RWPE1 (cell line): ENCODE results near the gene DCAF15.

Source experiments
- CTCF ChIA-PET: fragments of 350-600 bp; sonication (Branson Sonifier 250); formaldehyde crosslinking; extraction: SDS; loops from one replicate; lab custom pipeline; 2021; lab: Yijun Ruan, JAX
- POLR2A ChIA-PET: fragments of 400-600 bp; formaldehyde crosslinking; extraction: SDS; loops from one replicate; lab custom pipeline; 2020; ENCODE audit warnings: antibody characterized with exemption; ENCODE audit not compliant: low non-redundant PET; lab: Yijun Ruan, JAX
- DNase-seq: peaks from one replicate; pipeline ENCODE4 v3.0.0; 2012; ENCODE audit warnings: low spot score
- H3K27ac ChIP-seq: fragments of 450-650 bp; 2 replicates; pipeline ENCODE4 v1.5.1; 2017
- TF ChIP-seq, protein P1 (sequence below): fragments of 450-650 bp; conservative IDR thresholded peaks from 2 replicates; pipeline ENCODE4 v1.5.1; 2017; ENCODE audit warnings: low read depth, mild to moderate bottlenecking

DCAF15 gene, protein sequence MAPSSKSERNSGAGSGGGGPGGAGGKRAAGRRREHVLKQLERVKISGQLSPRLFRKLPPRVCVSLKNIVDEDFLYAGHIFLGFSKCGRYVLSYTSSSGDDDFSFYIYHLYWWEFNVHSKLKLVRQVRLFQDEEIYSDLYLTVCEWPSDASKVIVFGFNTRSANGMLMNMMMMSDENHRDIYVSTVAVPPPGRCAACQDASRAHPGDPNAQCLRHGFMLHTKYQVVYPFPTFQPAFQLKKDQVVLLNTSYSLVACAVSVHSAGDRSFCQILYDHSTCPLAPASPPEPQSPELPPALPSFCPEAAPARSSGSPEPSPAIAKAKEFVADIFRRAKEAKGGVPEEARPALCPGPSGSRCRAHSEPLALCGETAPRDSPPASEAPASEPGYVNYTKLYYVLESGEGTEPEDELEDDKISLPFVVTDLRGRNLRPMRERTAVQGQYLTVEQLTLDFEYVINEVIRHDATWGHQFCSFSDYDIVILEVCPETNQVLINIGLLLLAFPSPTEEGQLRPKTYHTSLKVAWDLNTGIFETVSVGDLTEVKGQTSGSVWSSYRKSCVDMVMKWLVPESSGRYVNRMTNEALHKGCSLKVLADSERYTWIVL

DNA sequence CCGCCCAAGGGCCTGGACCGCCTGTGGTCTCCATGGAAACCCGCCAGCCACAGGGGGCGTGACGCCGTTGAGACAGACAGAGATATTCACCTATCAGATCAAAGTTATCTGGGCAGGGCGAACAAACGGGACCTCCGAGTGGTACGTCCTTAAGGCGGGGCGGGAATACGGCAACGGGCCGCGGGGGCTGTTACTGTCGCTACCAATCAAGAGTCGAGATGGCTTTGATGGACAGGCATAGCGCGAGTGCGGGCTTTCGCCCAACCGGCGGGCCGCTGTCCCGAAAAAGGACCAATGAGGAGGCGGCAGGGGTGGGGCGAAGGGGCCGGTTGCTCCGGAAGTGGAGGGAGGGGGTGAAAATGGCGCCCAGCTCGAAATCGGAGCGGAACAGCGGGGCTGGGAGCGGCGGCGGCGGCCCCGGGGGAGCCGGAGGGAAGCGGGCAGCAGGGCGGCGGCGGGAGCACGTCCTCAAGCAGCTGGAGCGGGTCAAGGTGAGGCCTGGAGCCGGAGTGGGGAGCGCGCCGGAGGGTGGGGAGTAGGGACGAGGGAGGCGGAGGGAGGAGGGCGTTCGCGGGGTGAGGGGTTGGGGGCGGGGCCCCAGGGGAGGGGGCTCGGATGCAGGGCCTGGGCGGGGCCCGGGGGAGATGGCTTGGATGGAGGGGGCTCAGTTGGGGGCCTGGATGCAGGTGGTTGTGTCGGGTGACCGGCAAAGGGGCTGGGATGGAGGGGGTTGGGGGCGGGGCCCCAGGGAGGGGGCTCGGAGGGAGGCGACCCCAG, at the start of gene DCAF15:
DCAF15 (plus strand) TSS at position 356 of the 777 bp plus-strand sequence; CDS start at position 360, 4 bp downstream.
- H3K27ac ChIP-seq, result peak within 1 kb of the TSS; percentile 88
- ChIA-PET CTCF (interaction anchor here (1.0 to 2.0 kb wide), 3 partner anchors 18 to 107 kb away, joined by 4 to 5 read pairs (median 4); no protein-coding TSS in a partner anchor), POLR2A (interaction anchor here (0.6 kb wide), 1 partner anchor 17 kb away, joined by 3 read pairs; no protein-coding TSS in a partner anchor)
- peak; percentile 100 for DNase-seq
- TF ChIP-seq, protein P1, sequence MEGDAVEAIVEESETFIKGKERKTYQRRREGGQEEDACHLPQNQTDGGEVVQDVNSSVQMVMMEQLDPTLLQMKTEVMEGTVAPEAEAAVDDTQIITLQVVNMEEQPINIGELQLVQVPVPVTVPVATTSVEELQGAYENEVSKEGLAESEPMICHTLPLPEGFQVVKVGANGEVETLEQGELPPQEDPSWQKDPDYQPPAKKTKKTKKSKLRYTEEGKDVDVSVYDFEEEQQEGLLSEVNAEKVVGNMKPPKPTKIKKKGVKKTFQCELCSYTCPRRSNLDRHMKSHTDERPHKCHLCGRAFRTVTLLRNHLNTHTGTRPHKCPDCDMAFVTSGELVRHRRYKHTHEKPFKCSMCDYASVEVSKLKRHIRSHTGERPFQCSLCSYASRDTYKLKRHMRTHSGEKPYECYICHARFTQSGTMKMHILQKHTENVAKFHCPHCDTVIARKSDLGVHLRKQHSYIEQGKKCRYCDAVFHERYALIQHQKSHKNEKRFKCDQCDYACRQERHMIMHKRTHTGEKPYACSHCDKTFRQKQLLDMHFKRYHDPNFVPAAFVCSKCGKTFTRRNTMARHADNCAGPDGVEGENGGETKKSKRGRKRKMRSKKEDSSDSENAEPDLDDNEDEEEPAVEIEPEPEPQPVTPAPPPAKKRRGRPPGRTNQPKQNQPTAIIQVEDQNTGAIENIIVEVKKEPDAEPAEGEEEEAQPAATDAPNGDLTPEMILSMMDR, result no peak

DNA sequence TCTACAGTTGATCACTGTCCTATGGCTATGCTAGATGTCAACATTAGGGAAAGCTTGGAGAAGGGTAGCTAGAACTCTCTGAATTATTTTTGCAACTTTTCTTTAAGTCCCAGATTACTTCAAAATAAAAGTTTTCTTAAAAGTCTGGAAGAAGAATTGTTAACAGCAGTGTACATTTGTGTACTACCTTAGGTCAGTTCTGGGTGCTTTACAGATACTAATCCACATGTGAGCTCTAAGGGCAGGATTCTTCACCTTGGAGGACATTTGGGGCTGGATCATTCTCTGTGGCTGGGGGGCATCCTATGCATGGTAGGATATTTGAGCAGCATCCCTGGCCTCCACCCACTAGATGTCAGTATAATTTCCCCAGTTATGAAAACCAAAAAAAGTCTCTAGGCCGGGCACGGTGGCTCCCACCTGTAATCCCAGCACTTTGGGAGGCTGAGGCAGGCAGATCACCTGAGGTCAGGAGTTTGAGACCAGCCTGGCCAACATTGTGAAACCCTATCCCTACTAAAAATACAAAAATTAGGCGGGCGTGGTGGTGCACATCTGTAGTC, 49.2 kb upstream of the DCAF15 start:
- POLR2A ChIA-PET, result no interaction called here
- CTCF ChIA-PET, result interaction anchor here (0.7 kb wide), 1 partner anchor 50 kb away, joined by 4 read pairs; no protein-coding TSS in a partner anchor

DNA sequence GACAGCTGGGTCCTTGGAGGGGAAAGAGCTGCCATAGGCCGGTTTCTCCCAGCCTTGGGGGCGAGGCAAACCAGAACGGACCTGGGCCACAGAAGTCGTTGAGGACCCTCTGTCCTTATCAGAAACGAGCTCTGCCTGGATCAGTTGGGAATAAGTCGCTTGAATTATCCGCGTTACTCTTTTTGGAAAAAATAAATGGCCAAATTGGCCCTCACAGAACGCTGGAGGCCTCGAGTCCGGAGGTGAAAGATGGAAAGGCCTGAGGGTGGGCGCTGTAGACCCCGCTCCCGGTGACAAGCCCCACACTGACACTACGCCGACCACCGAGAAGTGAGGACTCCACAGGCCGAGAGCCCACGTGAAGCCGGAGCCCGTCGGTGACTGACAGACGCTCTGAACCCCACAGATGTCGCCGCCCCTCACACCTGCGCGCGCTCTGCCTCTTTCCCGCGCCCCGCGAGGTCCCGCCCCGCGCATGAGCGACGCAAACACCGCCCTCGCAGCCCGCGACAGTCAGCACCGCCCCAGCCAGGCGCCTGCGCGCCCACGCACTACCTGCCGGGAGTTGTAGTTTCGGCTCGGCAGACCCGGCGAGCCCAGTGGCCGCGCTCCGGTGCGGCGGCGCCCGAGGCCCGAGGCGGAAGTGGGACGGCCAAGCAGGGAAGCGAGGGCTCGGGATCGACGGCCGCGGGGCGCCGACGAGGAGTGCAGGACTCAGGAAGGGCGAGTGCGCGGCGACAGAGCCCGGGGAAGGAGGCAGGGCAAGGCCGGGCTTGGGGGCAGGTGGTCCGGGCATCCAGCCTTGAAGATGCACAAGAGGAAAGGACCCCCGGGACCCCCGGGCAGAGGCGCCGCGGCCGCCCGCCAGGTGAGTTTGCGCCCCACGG, 46.4 kb upstream of the DCAF15 start, which contains the start of the genes BRME1 and CC2D1A:
BRME1 (minus strand) TSS at position 484 of the 887 bp plus-strand sequence. CDS start 1,225 bp downstream, outside the sequence.
CC2D1A (plus strand) TSS at position 568 of the 887 bp plus-strand sequence; CDS start at position 809, 241 bp downstream.
- CTCF ChIA-PET, result no interaction called here
- H3K27ac ChIP-seq, result peak within 1 kb of the TSS; percentile 74
- TF ChIP-seq, protein P1, result no peak
- POLR2A ChIA-PET, result interaction anchor here (0.6 kb wide), 1 partner anchor 19 kb away, joined by 3 read pairs; no protein-coding TSS in a partner anchor
- peak; percentile 98 for DNase-seq

More for the DNA sequence above, 49.2 kb upstream of the DCAF15 start:
- no peak for DNase-seq
- peak overlapping the region; percentile 74; the same call in 1 of the 2 replicates for H3K27ac ChIP-seq
- TF ChIP-seq, protein P1, result peak; percentile 70

DNA sequence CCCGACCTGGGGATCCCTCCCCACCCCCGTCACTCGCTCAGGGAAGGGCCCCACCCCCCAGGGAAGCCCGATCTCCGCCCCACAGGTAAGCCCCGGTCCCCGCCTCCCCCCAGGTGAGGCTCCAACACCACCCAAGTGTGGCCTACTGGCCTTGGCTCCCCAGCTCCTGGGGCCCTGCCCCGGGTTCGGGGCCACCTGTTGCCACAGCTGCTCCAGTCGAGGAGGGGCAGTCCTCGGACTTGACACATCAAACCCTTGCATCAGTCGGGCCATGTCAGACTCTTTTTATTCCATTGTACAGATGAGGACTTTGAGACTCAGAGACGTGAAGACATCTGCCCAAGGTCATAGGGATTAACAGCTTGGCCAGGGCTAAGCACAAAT, 45.8 kb upstream of the DCAF15 start:
- H3K27ac ChIP-seq, result peak overlapping the region; percentile 74
- TF ChIP-seq, protein P1, result no peak
- DNase-seq, result peak; percentile 61
- CTCF ChIA-PET, result no interaction called here
- POLR2A ChIA-PET, result no interaction called here

DNA sequence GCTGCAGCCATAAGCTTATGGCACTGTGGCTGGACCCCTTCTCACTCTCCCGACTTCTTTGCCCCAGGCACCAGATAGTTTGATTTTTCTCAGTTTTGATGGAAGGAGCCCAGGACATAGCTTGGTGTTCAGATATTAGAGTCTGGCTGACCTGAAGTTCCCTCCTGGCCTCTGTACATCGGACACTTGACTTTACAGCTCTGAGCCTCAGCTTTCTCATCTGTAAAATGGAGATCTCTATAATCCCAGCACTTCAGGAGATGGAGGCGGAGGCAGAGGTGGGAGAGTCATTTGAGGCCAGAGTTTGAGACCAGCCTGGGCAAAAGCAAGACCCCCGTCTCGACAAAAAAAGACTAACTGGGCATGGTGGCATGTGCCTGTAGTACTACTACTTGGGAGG, 45.4 kb upstream of the DCAF15 start:
- CTCF ChIA-PET, result interaction anchor here (0.6 to 0.7 kb wide), 4 partner anchors 19 to 241 kb away, joined by 3 read pairs; no protein-coding TSS in a partner anchor
- no peak for DNase-seq
- POLR2A ChIA-PET, result no interaction called here
- TF ChIP-seq, protein P1, result no peak
- H3K27ac ChIP-seq, result peak overlapping the region; percentile 74
